AML-193 (cell line): ENCODE data around the gene TRNP1.

Experiments used
- DNase-seq, 2 experiments: peaks; one replicate each; lab custom pipeline; 2025; lab: John Stamatoyannopoulos, UW

Gene TRNP1

DNA sequence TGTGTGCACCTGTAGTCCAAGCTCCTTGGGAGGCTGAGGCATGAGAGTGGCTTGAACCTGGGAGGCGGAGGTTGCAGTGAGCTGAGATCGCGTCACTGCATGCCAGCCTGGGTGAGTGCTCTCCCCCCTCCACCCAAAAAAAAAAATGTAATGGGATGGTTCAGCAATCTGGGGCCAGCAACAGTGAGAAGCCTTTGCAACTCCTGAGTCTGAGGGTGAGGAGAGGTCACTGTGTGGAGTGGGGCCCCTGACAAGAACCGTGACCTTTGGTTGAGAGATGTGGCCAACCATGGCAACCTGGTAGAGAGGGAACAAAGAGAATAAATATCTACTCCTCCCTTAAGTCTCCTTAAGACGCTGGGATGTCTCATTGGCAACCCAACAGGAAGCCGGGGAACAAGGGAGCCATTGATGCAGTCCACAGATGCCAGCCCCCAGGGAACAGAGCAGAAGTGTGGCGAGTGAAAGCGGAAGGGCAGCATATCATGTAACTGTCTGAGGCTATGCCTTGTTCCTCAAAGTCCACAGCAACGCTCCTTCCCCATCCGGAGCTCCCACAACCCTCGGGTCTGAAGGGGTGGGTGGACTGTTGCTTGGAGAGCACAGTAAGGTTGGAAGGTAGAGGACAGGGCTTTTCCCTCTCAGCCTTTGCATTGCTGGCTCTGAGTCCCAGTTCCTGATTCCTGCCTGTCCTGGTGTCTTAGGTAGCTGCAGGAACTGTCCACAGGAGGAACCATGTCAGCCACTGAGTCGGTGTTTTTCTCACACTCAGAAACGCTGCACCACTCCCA lies 8.3 kb downstream of the TRNP1 start:
- peak; percentile 90 to 93 for DNase-seq

DNA sequence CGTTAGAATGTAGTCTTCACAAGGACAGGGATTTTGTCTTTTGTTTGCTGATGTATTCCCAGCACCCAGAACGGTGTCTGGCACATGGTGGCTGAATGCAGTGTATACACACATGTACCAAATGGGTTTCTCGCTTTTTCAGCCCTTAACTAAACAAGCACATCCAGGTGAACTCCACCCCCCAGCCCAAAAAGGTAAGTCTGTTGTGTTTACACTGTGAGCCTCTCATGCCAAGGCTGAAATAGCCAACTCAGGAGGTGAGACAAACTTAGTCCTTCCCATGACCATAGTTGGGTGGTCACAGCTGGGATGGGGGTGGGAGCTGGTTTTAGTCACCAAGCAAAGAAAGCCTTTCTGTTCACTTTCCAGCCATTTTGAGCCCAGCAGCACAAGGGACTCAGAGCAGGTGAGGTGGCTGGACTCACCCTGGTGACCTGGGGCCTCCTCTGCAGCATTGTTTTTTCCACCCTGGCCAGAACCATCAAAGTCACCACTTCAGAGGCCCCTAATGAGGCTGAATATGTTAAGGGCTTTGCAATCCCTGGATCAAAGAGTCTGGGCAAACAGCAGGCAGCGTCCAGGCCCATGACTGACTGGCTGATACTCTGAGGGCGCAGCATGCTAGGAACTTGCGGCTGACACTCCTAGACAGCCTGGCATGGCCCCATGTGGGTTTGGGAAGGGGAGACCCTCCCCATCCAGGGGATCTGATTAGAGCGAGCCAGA lies 10.4 kb downstream of the TRNP1 start:
- no peak for DNase-seq

DNA sequence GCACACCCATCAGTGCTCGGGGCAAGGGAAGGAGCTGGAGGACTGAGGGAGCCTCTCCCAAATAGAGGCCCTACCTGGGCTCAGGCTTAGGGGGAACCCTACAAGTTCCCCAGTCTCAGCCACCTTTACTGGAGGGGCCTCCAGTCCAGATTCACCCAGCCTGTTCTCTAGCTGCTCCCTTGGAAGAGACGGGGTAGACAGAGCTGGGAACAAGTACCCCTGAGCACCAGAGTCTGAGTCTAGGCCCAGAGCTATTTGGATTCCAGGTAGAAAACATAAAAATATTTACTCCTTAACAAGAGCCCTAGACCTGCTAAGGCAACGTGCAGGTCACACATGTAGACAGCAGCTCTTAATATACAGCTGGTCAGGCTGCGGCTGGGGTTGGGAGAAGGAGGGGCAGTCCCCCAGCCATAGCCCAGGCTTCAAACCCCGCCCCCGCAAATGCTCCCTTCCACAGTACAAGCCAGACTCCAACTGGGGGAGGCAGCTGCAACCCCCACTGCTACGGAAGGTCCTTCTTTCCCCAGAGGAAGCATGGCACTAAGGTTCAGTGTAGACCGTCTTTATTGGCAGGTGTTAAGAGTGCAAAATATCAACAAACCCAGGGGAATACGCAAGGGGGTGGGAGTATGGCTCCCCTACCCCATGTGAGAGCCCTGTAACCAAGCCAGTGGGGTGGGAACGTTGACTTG lies 11.1 kb downstream of the TRNP1 start:
- no peak for DNase-seq

DNA sequence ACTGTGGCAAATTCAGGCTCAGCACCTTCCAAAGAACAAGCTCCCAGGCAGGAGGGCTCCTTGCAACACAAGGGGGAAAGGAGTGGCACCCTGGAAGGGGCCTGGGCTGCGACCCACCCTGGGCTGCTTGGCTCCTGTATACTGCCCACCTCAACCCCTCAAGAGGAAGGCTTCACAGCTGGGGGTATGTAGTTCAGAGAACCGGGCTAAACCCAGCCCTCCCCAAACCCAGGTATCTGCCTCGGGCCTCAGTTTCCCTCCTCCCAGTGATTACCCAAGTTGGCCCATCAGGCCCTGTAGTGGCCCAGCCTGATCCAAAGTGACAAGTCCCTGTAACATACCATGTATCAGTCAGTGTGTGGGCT lies 11.7 kb downstream of the TRNP1 start:
- no peak for DNase-seq

DNA sequence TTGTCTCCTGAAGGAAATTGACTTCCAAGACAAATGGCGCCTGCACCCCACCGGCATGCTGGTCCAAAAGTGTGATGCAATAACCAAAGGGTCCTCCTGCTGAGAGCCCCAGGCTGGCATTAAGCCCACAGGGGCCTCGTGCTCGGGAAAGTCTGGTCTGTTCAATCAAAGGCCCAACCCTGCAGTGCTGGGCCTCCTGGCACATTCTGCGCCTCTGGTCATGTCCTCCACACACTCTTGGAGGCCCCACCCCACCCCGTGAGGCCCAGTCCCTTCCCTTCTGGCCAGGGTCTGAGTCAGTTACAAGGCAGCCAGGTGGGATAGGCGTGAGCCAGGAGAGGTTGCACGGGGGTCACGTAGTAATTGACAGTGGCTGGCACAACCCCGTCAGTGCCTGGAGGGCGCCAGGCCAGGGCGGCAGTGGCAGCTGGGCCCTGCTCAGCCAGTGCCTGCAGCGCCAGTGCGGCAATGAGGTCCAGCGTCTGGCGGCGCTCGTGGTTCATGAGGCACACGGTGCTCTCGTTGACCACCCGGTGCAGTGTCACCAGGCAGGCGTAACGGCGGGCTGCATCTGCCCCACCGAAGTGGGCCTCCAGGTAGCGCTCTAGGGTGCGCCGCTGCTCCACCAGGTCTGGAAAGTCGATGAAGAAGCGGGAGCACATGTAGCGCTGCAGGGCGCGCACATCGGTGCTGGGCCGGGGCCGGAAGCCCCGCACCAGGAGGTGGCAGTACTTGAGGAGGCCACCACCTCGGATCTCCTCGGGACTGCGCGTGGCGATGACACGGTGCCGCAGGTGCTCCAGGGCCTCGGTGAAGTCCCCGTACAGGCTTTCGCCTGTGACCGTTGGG lies 12.4 kb downstream of the TRNP1 start:
- DNase-seq = no peak

DNA sequence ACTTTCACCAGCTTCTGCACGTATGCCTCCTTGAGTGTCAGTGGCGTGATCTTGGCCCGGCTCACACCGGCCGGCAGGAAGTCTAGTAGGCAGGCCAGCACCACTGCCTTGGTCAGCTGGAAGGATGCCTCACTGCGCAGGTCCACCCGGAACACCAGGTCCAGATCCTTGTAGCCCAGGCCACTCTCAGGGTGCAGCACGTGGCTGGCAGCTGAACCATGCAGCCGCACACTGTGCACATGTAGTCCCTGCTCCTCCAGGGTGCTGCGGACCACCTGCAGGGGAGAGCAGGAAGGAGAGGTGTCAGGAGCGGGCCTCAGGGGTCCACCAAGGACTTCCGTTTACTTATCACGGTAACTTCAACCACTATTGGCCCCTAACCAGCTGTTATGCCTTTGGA lies 13.2 kb downstream of the TRNP1 start:
- DNase-seq = no peak

DNA sequence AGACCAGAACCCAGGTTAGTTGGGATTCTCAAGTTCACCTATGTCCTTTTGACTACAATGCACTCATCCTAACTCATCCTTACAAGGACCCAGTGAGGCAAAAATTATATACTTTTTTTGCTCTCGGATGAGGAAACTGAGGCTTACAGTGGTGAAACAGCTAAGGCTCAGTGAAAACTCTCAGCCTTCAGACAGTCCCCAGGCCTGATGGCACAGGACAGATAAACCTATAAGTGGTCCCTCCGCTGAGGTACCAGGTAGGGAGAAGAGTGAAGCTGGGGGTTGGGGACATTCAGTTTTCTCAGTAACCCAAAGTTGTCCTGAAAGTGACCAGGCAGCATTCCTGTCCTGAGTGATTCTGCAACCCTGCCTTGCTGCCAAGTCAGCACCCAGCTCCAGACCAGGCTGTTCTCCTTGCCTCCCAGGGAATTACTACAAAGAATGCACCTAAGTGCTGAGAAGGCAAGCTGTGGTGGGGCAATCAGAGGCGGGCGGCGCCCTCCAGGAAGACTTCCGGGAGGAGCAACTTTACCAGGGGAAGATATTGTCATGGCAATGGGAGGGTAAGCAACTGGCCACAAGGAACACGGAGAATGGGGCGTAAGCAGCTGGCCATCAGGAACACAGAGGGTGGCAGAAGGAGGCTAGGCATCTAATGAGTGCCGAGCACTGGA lies 14.6 kb downstream of the TRNP1 start:
- no peak for DNase-seq

DNA sequence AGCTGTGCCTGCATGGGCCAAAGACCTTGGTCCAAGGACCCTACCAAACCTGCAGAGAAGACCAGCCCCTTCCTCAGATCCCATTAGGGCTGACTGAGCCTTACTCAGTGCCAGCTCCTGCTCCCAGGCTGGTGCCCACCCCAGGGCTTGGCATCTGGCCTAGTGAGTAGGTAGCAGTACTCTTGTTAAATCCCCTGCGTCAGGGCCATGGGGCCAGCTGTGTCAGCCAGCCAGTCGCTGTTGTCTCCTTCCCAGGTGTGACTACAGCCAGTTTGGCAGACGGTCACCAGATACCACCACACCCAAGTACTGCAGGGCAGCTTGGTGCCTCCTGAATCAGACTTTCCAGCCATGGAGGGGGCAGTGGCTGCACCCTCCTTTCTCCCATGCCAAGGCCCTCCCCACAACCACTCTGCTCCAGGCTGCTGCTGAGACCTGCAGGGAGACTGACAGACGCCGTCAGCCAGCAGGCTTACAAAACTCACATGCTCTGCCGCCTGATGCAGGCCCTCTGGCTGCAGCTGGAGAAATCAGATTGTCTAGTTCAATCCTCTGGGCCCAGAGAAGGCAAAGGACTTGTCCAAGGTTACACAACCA lies 16.2 kb downstream of the TRNP1 start:
- no peak for DNase-seq

DNA sequence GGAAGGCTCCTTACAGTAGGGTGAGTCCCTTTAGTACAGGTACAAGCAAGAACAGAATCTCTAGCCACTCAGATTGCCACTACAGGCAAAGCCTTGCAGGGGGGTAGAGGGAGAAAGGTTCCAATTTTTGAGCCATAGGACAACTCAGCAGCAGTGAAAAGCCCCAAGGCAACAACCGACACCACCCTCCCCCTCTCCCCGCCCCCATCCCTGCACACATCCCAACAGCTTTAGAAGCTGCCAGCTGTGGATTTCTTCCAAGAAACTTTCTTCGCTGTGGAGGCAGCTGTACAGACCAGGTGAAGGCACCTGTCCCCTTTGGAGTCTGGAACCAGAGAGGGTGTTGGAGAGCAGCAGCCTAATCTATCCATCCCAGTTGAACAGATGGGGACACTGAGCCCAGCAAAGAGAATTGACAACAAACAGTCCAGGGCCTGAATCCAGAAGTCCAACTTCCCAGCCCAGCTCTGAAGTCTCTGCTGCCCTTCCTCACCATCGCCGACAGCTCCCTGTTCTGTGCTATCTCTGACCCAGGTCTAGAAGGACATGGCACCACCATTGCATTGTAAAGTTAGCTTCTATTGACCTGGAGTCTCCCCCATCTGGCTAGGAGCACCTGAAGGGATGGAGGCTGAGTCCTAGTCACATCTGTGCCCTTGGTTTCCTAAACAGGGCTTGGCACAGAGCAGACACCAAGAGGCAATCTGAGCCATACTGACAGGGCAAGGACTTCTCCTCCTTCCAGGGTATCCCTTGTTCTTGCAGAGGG lies 16.9 kb downstream of the TRNP1 start:
- no peak for DNase-seq

DNA sequence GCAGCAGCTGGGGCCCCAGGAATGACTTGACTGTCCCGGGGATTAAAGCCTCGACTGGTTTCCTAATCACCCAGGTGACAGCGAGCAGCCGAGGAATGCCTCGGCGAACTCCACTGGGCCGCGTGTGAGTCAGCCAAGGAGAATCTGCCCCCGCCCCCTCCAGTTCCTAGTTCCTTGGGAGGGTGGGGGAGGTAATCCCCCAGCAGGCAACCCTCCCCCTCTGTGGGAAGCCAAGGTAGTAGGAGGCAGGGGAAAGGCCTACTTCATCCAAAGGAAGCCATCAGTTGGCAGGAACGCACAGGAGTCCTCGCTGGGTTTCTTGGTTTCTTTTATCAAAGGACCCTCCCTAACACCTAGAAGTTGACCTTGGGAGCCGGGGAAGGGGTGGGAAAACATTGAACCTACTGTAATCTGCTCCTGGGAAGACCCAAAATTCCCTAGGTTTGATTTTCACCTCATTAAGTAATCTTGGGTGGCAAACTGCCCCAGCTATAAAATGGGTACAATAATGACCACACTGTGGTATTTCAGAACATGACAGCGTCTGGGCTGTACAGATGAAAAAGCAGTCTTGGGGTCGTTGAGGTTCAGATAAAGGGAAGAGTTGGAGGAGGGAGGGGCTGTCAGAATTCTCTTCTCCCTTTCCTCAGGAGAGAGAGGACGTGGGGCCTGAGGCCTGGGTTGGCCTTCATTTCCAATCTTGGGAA lies 17.7 kb downstream of the TRNP1 start:
- DNase-seq = no peak

DNA sequence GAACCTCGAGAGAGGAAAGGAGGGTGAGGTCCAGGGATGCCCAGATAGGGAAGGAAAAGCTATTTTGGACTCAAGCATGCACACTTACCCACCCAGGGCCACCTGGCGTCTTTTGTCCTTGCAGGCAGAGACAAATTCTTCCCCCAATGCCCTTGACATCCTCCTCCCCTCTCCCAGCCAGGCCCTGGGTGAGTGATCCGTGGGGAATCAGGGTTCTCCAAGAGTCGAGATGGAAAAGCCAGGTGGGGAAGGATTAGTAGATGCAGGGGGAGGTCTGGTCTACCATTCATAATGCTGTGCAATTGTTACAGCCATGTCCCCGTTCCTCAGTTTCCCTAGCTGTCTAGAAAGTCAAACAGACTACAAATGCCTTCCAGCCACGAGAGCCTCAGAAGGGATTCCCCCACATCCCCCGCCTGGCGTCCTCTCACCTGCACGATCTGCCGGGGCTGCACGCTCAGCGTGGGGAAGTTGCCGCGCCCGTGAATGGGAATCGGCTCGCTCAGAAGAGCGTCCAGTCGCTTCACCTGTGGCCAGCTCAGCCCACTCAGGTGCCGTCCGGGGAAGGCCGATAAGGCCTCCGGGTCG lies 18.6 kb downstream of the TRNP1 start:
- no peak for DNase-seq

DNA sequence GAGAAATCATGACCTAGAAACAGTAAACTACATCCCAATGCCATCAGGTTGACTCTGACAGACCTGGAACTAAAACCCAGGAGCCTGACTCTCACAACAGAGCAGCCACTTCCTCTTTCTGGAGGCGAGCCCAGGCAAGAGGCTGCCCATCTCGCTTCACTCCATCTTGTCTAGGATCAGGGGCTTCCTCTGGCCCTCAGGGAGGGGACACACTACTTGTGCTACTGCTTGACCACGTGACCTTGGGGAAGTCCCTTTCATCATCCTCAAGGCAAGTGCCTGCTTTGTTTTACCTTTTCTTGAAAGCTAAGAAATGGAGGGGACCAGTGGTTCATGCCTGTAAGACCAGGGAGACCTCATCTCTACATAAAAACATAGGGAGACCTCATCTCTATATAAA lies 21.8 kb downstream of the TRNP1 start:
- DNase-seq = peak; percentile 26 to 37

DNA sequence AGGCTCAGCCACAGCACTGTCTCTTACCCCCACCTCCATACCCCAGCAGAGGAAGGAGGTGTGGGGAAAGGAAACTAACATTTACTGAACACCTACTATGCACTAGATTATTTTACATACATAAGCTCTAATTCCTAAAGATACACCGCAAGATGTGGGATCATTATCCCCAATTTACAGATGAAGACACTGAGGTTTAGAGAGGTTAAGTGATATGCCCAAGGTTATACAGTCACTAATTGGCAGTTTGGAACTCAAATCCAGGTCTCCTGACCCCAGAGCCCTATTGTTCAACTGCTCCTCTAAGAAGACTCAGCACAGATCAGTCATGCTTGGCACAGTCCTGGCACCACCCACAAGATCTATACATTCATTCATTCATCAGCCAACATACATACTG lies 22.9 kb downstream of the TRNP1 start:
- no peak for DNase-seq

DNA sequence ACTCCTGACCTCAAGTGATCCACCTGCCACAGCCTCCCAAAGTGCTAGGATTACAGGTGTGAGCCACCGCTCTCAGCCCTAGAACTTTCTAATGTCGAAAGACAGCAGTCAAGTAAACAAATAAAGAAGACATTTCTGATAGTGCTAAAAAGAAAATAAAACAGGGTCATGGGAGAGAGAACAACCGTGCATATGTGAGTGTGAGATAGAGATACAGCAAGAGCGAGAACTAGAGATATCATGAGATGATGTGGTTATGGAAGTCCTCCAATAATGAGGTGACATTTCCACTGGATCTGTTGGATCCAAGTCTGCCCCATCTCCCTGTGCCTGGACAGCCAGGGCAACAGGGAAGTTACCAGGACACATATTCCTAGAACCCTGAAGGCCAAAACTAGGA lies 23.7 kb downstream of the TRNP1 start:
- no peak for DNase-seq

DNA sequence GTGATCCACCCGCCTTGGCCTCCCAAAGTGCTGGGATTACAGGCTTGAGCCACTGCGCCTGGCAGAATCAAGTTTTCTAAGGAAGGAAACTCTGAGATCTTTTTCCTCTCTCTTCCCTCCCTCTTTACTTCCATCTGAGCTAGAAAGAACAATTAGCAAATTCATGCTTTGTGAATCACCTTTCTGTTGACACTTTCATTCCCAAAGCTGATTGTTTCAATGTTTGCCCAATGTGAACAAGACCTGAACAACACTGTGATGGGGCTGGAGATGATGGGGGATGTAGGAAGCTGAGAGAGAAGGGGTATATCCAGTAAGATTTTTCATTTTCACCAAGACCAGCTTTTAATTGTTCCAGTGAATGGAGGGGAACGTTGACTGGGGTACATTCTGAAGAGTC lies 24.8 kb downstream of the TRNP1 start:
- DNase-seq = no peak

DNA sequence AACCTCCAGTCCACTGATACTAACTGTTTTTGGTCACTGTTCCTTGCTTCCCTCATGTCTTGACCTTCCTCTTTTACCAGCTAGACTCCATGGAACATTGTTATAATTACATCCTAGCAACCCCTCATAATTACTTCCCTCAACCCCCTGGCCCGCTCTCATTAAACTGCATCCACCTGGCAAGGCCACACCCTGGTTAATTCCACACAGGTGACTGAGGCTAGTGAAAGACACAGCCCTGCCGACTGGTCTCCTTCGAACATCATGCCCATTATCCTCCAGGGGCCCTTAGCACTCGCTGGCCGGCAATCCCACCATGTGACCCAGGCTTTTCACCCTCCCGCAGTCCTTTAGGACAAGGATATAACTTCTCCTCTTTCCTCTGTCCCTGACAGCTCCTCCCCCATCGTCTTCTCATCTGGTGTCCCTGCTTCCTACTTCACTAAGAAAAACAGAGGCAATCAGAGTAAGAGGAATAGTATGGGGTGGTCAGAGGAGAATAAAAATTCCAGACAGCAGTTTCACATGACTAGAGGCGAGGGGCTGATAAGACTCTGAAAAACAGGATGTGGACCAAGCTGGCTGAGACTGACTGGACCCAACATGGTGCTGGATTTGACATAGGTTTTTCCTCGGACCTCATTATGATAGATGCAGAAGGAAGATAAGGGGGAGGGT lies 28.0 kb downstream of the TRNP1 start:
- DNase-seq = no peak

DNA sequence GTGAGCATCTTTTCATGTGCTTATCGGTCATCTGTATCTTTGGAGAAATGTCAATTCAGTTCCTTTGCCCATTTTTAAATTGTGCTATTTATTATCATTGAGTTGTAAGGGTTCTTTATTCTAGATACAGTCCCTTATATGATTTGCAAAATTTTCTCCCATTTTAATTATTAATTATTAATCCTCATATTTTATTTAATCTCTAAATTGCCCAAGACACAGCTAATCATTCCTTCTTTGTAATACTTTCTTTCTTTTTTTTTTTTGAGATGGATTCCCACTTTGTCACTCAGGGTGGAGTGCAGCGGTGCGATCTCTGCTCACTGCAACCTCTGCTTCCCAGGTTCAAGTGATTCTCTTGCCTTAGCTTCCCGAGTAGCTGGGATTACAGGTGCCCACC lies 32.2 kb downstream of the TRNP1 start:
- no peak for DNase-seq

DNA sequence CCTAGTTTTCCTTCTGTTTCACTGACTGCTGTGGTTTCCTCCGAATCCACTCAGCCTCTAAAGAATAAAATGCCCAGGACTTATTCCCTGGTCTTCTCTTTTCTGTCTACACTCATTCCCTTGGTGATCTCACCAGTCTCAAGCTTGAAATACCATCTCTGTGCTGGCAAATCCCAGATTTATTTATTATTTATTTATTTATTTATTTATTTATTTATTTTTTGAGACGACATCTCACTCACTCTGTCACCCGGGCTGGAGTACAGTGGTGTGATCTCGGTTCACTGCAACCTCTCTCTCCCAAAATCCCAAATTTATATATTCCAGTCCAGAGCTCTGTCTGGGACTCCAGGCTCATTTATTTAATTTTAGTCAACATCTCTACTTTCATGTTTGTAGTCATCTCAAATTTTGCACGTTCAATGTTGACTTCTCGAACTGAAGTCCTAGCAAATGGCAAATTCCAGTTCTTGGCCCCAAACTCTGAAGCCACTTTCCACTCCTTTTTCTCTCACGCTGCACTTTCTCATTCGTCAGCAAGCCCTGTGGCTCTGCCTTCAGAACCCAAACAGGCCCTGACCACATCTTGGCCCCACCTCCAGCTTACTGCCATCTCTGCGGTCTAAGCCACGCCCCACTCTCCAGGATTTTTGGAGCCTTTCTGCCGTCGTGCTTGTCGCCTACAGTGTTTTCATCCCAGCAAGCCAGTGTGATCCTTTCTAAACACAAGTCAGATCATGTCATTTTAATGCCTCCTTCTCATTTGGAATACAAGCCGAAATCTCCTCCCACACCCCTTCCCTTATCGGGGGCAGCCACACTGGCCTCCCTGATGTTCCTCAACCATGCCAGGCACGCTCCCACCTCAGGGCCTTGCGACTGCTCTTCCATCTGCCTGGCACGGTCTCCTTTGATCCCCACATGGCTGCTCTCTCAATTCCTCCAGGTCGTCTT lies 33.4 kb downstream of the TRNP1 start:
- DNase-seq = no peak
